ENCODE measurements around the gene MYOG. TPM values are rescaled to one million over a fixed set of nuclear protein-coding genes. Genes with fewer than 3 reads are reported as not detected.

Gene MYOG
- total and polyA plus RNA-seq, 2 of the 13 experiments (the other 11 are each of a cell fraction or from before 2014, with no cell fraction given), result not detected

DNA sequence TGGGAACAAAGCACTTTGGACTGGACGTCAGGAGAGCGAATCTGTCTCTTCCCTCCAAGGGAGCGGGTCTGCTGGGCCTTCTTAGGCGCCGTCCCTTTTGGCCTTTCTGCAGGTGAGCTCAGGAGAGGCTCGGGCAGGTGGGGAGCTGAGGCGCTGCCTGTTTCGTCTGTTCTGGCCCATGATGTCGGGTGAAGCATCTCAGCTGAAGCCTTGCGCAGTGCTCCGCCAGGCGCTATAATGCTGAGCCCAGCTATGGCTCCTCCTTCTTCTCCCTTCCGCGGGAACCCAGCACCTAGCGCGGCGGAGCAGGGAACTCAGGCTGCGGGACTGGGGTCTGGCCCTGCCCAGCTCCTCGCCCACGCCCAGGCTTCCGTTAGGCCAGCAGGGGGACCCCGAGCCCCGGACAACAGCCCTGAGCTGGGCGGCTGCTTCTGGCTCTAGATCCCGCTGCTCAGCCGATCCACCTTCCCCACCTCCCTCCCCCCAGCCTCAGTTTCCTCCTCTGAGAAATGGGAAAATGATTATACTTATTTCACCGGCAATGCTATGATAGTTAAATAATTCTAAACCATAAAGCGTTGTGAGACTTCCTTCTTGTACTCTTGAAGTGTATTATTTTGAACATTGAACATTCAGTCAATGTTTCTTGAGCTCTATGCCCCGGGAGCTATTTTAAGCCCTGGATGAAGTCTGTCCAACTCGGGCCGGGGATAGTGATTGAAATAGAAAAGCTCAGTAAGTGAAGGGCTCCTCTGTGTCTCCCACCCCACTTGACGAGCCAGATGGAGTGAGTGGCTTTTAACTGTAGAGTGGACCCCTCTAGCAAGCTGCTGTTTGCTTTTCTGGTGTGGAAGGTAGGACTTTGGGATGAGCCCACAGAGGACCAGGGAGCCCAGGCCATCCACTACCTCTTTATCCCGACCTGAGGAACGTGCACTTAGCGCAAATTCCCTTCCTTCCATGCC, 32.1 kb upstream of the MYOG start (continued):
- TF ChIP-seq ZNF367 (CRISPR knock-in tag; IDR thresholded peaks at IDR 0.05; ENCODE audit: borderline replicate concordance) (no peak), ZBTB38 (CRISPR knock-in tag; IDR thresholded peaks at IDR 0.05) (no peak), ZFP36 (IDR thresholded peaks at IDR 0.05; ENCODE audit: borderline replicate concordance, low read depth, low read length, partially characterized antibody) (no peak), FOXM1 (CRISPR knock-in tag; IDR thresholded peaks at IDR 0.05) (no peak), MLLT10 (CRISPR knock-in tag; IDR thresholded peaks at IDR 0.05) (no peak), NKX3-1 (CRISPR knock-in tag; IDR thresholded peaks at IDR 0.05) (no peak), KDM2A (CRISPR knock-in tag; IDR thresholded peaks at IDR 0.05; ENCODE audit: borderline replicate concordance, low read depth) (peak; percentile 57; the same call in 1 of the 2 replicates), PATZ1 (CRISPR knock-in tag; IDR thresholded peaks at IDR 0.05) (0 out of 2 replicates have a peak, but pooled peaks have one; percentile 9), ZMYM2 (CRISPR knock-in tag; IDR thresholded peaks at IDR 0.05) (no peak), JARID2 (CRISPR knock-in tag; IDR thresholded peaks at IDR 0.05; ENCODE audit: insufficient replicate concordance) (no peak), MAFF (IDR thresholded peaks at IDR 0.05; ENCODE audit: low read depth, low read length) (no peak), ZNF720 (CRISPR knock-in tag; IDR thresholded peaks at IDR 0.05) (no peak), ZNF598 (CRISPR knock-in tag; IDR thresholded peaks at IDR 0.05; ENCODE audit: borderline replicate concordance) (no peak), ZNF383 (CRISPR knock-in tag; IDR thresholded peaks at IDR 0.05; ENCODE audit: borderline replicate concordance) (no peak), ATM (IDR thresholded peaks at IDR 0.05; ENCODE audit: borderline replicate concordance) (no peak), ARNT (IDR thresholded peaks at IDR 0.05) (no peak)
- TF ChIP-seq, protein P1, sequence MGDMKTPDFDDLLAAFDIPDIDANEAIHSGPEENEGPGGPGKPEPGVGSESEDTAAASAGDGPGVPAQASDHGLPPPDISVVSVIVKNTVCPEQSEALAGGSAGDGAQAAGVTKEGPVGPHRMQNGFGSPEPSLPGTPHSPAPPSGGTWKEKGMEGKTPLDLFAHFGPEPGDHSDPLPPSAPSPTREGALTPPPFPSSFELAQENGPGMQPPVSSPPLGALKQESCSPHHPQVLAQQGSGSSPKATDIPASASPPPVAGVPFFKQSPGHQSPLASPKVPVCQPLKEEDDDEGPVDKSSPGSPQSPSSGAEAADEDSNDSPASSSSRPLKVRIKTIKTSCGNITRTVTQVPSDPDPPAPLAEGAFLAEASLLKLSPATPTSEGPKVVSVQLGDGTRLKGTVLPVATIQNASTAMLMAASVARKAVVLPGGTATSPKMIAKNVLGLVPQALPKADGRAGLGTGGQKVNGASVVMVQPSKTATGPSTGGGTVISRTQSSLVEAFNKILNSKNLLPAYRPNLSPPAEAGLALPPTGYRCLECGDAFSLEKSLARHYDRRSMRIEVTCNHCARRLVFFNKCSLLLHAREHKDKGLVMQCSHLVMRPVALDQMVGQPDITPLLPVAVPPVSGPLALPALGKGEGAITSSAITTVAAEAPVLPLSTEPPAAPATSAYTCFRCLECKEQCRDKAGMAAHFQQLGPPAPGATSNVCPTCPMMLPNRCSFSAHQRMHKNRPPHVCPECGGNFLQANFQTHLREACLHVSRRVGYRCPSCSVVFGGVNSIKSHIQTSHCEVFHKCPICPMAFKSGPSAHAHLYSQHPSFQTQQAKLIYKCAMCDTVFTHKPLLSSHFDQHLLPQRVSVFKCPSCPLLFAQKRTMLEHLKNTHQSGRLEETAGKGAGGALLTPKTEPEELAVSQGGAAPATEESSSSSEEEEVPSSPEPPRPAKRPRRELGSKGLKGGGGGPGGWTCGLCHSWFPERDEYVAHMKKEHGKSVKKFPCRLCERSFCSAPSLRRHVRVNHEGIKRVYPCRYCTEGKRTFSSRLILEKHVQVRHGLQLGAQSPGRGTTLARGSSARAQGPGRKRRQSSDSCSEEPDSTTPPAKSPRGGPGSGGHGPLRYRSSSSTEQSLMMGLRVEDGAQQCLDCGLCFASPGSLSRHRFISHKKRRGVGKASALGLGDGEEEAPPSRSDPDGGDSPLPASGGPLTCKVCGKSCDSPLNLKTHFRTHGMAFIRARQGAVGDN (CRISPR knock-in tag; IDR thresholded peaks at IDR 0.05), result peak; percentile 37; the same call in 1 of the 2 replicates
- TF ChIP-seq, protein P2, sequence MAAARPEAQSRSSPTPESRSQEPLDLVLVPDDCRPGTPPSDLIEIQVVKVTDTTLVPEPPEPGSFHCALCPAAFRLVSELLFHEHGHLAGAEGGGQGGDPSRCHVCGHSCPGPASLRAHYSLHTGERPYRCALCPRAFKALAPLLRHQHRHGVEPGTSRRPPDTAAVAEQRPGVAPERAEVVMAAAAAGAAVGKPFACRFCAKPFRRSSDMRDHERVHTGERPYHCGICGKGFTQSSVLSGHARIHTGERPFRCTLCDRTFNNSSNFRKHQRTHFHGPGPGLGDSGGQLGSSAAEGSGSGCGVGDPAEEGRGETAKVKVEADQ (CRISPR knock-in tag; IDR thresholded peaks at IDR 0.05; ENCODE audit: borderline replicate concordance), result no peak
- TF ChIP-seq, protein P3, sequence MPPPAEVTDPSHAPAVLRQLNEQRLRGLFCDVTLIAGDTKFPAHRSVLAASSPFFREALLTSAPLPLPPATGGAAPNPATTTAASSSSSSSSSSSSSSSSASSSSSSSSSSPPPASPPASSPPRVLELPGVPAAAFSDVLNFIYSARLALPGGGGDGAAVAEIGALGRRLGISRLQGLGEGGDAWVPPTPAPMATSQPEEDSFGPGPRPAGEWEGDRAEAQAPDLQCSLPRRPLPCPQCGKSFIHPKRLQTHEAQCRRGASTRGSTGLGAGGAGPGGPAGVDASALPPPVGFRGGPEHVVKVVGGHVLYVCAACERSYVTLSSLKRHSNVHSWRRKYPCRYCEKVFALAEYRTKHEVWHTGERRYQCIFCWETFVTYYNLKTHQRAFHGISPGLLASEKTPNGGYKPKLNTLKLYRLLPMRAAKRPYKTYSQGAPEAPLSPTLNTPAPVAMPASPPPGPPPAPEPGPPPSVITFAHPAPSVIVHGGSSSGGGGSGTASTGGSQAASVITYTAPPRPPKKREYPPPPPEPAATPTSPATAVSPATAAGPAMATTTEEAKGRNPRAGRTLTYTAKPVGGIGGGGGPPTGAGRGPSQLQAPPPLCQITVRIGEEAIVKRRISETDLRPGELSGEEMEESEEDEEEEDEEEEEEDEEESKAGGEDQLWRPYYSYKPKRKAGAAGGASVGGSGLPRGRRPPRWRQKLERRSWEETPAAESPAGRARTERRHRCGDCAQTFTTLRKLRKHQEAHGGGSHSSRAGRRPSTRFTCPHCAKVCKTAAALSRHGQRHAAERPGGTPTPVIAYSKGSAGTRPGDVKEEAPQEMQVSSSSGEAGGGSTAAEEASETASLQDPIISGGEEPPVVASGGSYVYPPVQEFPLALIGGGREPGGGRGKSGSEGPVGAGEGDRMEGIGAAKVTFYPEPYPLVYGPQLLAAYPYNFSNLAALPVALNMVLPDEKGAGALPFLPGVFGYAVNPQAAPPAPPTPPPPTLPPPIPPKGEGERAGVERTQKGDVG (CRISPR knock-in tag; IDR thresholded peaks at IDR 0.05; ENCODE audit: borderline replicate concordance), result no peak
